Activated CD4-positive, CD25-positive, alpha-beta regulatory T cell treated with anti-CD3 and anti-CD28 coated beads, Interleukin-2, amount 50 U/mL, for 16 hours (primary cell): ENCODE measurements around the gene P4HA1.

ENCODE experiments used
- DNase-seq: peaks from one replicate; pipeline ENCODE4 v3.0.0-alpha.2; 2020; ENCODE audit warnings: low read depth, low spot score

P4HA1 gene

GRCh38 chr10:73094986-73095480 lies 1.6 kb downstream of the P4HA1 start:
- no peak for DNase-seq

- DNase-seq: no peak
Measured at GRCh38 chr10:73093922-73094850, 2.5 kb downstream of the P4HA1 start.

- no peak for DNase-seq
Measured at GRCh38 chr10:73092830-73093229, 3.8 kb downstream of the P4HA1 start.

- no peak for DNase-seq
Measured at GRCh38 chr10:73088304-73088703, 8.4 kb downstream of the P4HA1 start.

GRCh38 chr10:73086816-73087215 lies 9.8 kb downstream of the P4HA1 start:
- no peak for DNase-seq

- no peak for DNase-seq
Measured at GRCh38 chr10:73084209-73084608, 12.5 kb downstream of the P4HA1 start.

GRCh38 chr10:73083221-73083620 lies 13.4 kb downstream of the P4HA1 start:
- DNase-seq: no peak

- DNase-seq: no peak
Measured at GRCh38 chr10:73079779-73080541, 16.7 kb downstream of the P4HA1 start.

- no peak for DNase-seq
Measured at GRCh38 chr10:73076360-73077183, 20.1 kb downstream of the P4HA1 start.

- no peak for DNase-seq
Measured at GRCh38 chr10:73075829-73076228, 20.8 kb downstream of the P4HA1 start.

GRCh38 chr10:73073627-73074026 lies 23.0 kb downstream of the P4HA1 start:
- no peak for DNase-seq

GRCh38 chr10:73065441-73065840 lies 31.2 kb downstream of the P4HA1 start:
- no peak for DNase-seq

GRCh38 chr10:73061743-73062142 lies 34.9 kb downstream of the P4HA1 start:
- no peak for DNase-seq

- DNase-seq: no peak
Measured at GRCh38 chr10:73060738-73061635, 35.7 kb downstream of the P4HA1 start.

- DNase-seq: no peak
Measured at GRCh38 chr10:73060173-73060572, 36.5 kb downstream of the P4HA1 start.

GRCh38 chr10:73058057-73058591 lies 38.5 kb downstream of the P4HA1 start:
- DNase-seq: no peak

- DNase-seq: no peak
Measured at GRCh38 chr10:73054286-73054685, 42.4 kb downstream of the P4HA1 start.

- DNase-seq: no peak
Measured at GRCh38 chr10:73053275-73053674, 43.4 kb downstream of the P4HA1 start.

- no peak for DNase-seq
Measured at GRCh38 chr10:73044378-73045285, 52.0 kb downstream of the P4HA1 start.
